BJ (cell line): ENCODE results near the gene WDFY1. TPM values are rescaled to one million over a fixed set of nuclear protein-coding genes. Genes with fewer than 3 reads are reported as not detected.
A peak's percentile ranks its signal among the peaks of the same experiment; 100 is the strongest.

ENCODE experiments used
- CTCF ChIA-PET: fragments of 350-600 bp; formaldehyde crosslinking; extraction: SDS; loops from one replicate; lab custom pipeline; 2021; ENCODE audit warnings: antibody characterized with exemption, inconsistent platforms; lab: Yijun Ruan, JAX
- POLR2A ChIA-PET: fragments of 300-600 bp; sonication (Branson Sonifier 250); formaldehyde crosslinking; extraction: SDS; loops from one replicate; lab custom pipeline; 2021; ENCODE audit warnings: antibody characterized with exemption; lab: Charles Lee
- DNase-seq: peaks from one replicate; pipeline ENCODE4 v3.0.0-alpha.2; 2011; ENCODE audit warnings: low read depth
- H3K27me3 ChIP-seq: 2 replicates; pipeline ENCODE4 v1.6.0; 2011; ENCODE audit warnings: low read length; ENCODE audit not compliant: control insufficient read depth, insufficient read depth
- H3K36me3 ChIP-seq: 2 replicates; pipeline ENCODE4 v1.5.1; 2011; ENCODE audit warnings: low read length; ENCODE audit not compliant: control insufficient read depth, insufficient read depth
- H3K4me3 ChIP-seq: 2 replicates; pipeline ENCODE4 v1.5.1; 2011; ENCODE audit warnings: low read depth, mild to moderate bottlenecking, control low read depth, low read length
- CTCF ChIP-seq: IDR thresholded peaks from 2 replicates; pipeline ENCODE4 v1.5.1; 2011; ENCODE audit warnings: low read depth, mild to moderate bottlenecking, control low read depth, inconsistent platforms, low read length, moderate library complexity; ENCODE audit not compliant: insufficient read depth
- polyA plus RNA-seq: library from polyadenylated mRNA; depleted of rRNA; stranded (reverse); fragments of >200 nt; gene quantifications from 2 replicates; pipeline ENCODE4 v1.2.3, GENCODE V29; 2011

WDFY1 gene
- polyA plus RNA-seq, 1 experiment: 90.6 TPM

- Histone ChIP-seq H3K27me3 (no peaks in the 10 kb centered on the region), H3K36me3 (no peaks in the 10 kb centered on the region), H3K4me3 (no peak overlapping the region)
- CTCF ChIA-PET: interaction anchor here (0.9 to 1.2 kb wide), 3 partner anchors 13 to 382 kb away, joined by 3 to 4 read pairs (median 3); no protein-coding TSS in a partner anchor
- POLR2A ChIA-PET: no interaction called here
- no peak for TF ChIP-seq CTCF
- DNase-seq: no peak
These were observed 103.5 kb downstream of the WDFY1 start for GRCh38 chr2:223841436-223842190.

- DNase-seq: no peak
- ChIA-PET CTCF (interaction anchor here (1.0 kb wide), 1 partner anchor 9 kb away, joined by 3 read pairs; no protein-coding TSS in a partner anchor), POLR2A (no interaction called here)
- Histone ChIP-seq H3K4me3 (peak within 1 kb of the TSS; percentile 64), H3K36me3 (no peaks in the 10 kb centered on the region), H3K27me3 (no peaks in the 10 kb centered on the region)
- no peak for TF ChIP-seq CTCF
These were observed 107.7 kb downstream of the WDFY1 start, which contains the start of gene AP1S3 for GRCh38 chr2:223837287-223838061. AP1S3 (minus strand) TSS chr2:223837582; CDS start chr2:223837450, 132 bp downstream.

GRCh38 chr2:223835701-223836532, 109.2 kb downstream of the WDFY1 start:
- no peak for DNase-seq
- H3K4me3 ChIP-seq: no peak overlapping the region
- no peak for TF ChIP-seq CTCF
- no peaks in the 10 kb centered on the region for H3K36me3 ChIP-seq
- CTCF ChIA-PET: no interaction called here
- no peaks in the 10 kb centered on the region for H3K27me3 ChIP-seq
- POLR2A ChIA-PET: interaction anchor here (0.6 kb wide), 1 partner anchor 107 kb away, joined by 4 read pairs; no protein-coding TSS in a partner anchor

- no peak overlapping the region for H3K4me3 ChIP-seq
- DNase-seq: no peak
- H3K27me3 ChIP-seq: no peaks in the 10 kb centered on the region
- H3K36me3 ChIP-seq: no peaks in the 10 kb centered on the region
- POLR2A ChIA-PET: no interaction called here
- CTCF ChIA-PET: no interaction called here
- TF ChIP-seq CTCF: no peak
These were observed 110.7 kb downstream of the WDFY1 start for GRCh38 chr2:223834431-223834830.
